K562 (cell line): ENCODE data around the gene CREB5.

Source experiments
- DPF2 ChIP-seq: fragments of 450-650 bp; IDR thresholded peaks from 2 replicates; pipeline ENCODE4 v1.6.1; 2016
- EZH2 ChIP-seq: IDR thresholded peaks from 2 replicates; pipeline ENCODE4 v1.6.1; 2012; ENCODE audit warnings: low read depth, mild to moderate bottlenecking, inconsistent platforms, low read length, borderline replicate concordance
- HNRNPK ChIP-seq: fragments of 200-400 bp; formaldehyde crosslinking; IDR thresholded peaks from one replicate; pipeline ENCODE4 v1.6.1; 2018; ENCODE audit warnings: mild to moderate bottlenecking, low read depth, low read length; ENCODE audit not compliant: poor library complexity, severe bottlenecking
- JUND ChIP-seq, 2 experiments: IDR thresholded peaks; 2 replicates in 1 of 2; 3 replicates in 1 of 2; pipeline ENCODE4 v1.6.1; 2011; ENCODE audit warnings: borderline replicate concordance in 2 of 2, low read depth in 2 of 2, low read length in 2 of 2, improper control_type of control experiment in 1 of 2, missing biosample characterization in 1 of 2, missing genetic modification characterization in 1 of 2, missing genetic modification reagents in 1 of 2
- NR2C2 ChIP-seq, 2 experiments: fragments of 200-800 bp in 1 of 2; sonication (Bioruptor generic) in 1 of 2; sonication (generic) in 1 of 2; formaldehyde crosslinking in 1 of 2; IDR thresholded peaks; 2 replicates each; pipeline versions ENCODE4 v1.6.1 to v1.8.0; 2016 to 2022; ENCODE audit warnings: mild to moderate bottlenecking in 1 of 2, missing compliant biosample characterization in 1 of 2, missing genetic modification characterization in 1 of 2, missing genetic modification reagents in 1 of 2
- PCBP1 ChIP-seq: fragments of 200-400 bp; formaldehyde crosslinking; IDR thresholded peaks from 2 replicates; pipeline ENCODE4 v1.6.1; 2018; ENCODE audit warnings: mild to moderate bottlenecking, low read depth, low read length; ENCODE audit not compliant: poor library complexity, severe bottlenecking
- RFX1 ChIP-seq: fragments of 450-650 bp; IDR thresholded peaks from 2 replicates; pipeline ENCODE4 v1.6.1; 2016; ENCODE audit warnings: mild to moderate bottlenecking, moderate library complexity
- TAF7 ChIP-seq: fragments of 450-650 bp; IDR thresholded peaks from 2 replicates; pipeline ENCODE4 v1.6.1; 2016; ENCODE audit warnings: missing genetic modification characterization, missing compliant biosample characterization
- TEAD4 ChIP-seq, 2 experiments: sonication (generic) in 1 of 2; formaldehyde crosslinking in 1 of 2; IDR thresholded peaks; 2 replicates each; pipeline versions ENCODE4 v1.6.1 to v1.8.0; 2012 to 2022; ENCODE audit warnings: borderline replicate concordance in 1 of 2, inconsistent platforms in 1 of 2, low read length in 1 of 2, mild to moderate bottlenecking in 1 of 2, missing genetic modification reagents in 1 of 2
- ZNF133 ChIP-seq: fragments of 250-450 bp; sonication (Bioruptor Pico); IDR thresholded peaks from 2 replicates; pipeline ENCODE4 v1.4.0; 2020; ENCODE audit warnings: mild to moderate bottlenecking
- ZNF274 ChIP-seq: IDR thresholded peaks from 2 replicates; pipeline ENCODE4 v1.6.1; 2011; ENCODE audit warnings: low read depth, mild to moderate bottlenecking, low read length, moderate library complexity, borderline replicate concordance
- ZNF75A ChIP-seq: fragments of 450-650 bp; formaldehyde crosslinking; IDR thresholded peaks from 2 replicates; pipeline ENCODE4 v1.4.0; 2020; ENCODE audit warnings: mild to moderate bottlenecking
- TF ChIP-seq, protein P1 (sequence below), 3 experiments: IDR thresholded peaks in 2 of 3; conservative IDR thresholded peaks in 1 of 3; 2 replicates each; pipeline ENCODE4 v1.5.1; 2011 to 2012; ENCODE audit warnings: low read length in 3 of 3, mild to moderate bottlenecking in 3 of 3, control low read depth in 2 of 3, improper control_type of control experiment in 1 of 3, inconsistent platforms in 1 of 3, low read depth in 1 of 3, mixed read lengths in 1 of 3, moderate library complexity in 1 of 3; ENCODE audit not compliant: insufficient read depth in 2 of 3
- TF ChIP-seq, protein P2 (sequence below): fragments of 450-650 bp; IDR thresholded peaks from 2 replicates; pipeline ENCODE4 v1.7.1; 2018; ENCODE audit warnings: mild to moderate bottlenecking, low read depth; ENCODE audit not compliant: partially characterized antibody

DNA sequence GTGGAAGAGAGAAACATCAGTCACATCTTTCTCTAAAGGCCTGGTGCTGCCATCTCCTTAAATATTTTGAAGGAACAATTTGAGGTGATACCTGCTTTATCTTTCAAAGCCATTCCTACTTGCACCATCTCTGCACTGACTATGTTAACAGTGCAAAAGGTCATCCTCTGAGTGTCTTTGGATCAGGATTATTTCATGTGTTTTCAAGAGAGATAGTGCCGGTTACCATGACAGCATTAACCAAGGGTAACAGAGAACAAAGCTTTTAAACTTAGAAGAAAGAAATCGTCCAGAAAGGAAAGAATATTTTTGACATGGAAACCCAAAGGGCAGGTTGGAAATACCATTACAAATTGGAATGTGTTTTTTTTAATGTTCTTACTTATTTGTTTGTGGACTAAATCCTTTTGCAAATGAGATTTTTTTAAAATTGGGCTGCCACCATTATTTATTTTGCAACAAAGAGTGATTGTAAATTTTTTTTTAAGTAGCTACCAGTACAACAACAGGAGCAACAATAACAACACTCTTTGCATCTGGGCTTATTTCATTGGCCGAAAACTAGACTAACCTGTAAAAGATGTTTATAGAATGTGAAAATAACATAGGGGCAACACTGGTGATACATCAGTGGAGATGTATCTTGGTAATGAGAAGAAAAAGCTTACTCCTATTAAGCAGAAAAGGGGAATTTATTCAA lies 234.2 kb downstream of the CREB5 start:
- TF ChIP-seq TEAD4 (IDR thresholded peaks at IDR 0.05; ENCODE audit: low read length), result peak; percentile 41; the same call in 1 of the 2 replicates
- no peak for TF ChIP-seq TEAD4 (CRISPR knock-in tag; IDR thresholded peaks at IDR 0.05; ENCODE audit: borderline replicate concordance)
- TF ChIP-seq, protein P1, sequence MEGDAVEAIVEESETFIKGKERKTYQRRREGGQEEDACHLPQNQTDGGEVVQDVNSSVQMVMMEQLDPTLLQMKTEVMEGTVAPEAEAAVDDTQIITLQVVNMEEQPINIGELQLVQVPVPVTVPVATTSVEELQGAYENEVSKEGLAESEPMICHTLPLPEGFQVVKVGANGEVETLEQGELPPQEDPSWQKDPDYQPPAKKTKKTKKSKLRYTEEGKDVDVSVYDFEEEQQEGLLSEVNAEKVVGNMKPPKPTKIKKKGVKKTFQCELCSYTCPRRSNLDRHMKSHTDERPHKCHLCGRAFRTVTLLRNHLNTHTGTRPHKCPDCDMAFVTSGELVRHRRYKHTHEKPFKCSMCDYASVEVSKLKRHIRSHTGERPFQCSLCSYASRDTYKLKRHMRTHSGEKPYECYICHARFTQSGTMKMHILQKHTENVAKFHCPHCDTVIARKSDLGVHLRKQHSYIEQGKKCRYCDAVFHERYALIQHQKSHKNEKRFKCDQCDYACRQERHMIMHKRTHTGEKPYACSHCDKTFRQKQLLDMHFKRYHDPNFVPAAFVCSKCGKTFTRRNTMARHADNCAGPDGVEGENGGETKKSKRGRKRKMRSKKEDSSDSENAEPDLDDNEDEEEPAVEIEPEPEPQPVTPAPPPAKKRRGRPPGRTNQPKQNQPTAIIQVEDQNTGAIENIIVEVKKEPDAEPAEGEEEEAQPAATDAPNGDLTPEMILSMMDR (IDR thresholded peaks at IDR 0.05 in 2 of 3, conservative IDR thresholded peaks at IDR 0.05 in 1 of 3; ENCODE audit: insufficient read depth in 2 of 3, low read depth in 1 of 3, low read length in 3 of 3), result no peak
- no peak for TF ChIP-seq PCBP1
- no peak for TF ChIP-seq TAF7
- no peak for TF ChIP-seq JUND (IDR thresholded peaks at IDR 0.05; ENCODE audit: borderline replicate concordance, low read depth, low read length)
- TF ChIP-seq JUND (tag; IDR thresholded peaks at IDR 0.05; ENCODE audit: borderline replicate concordance, low read depth, low read length), result no peak
- TF ChIP-seq, protein P2, sequence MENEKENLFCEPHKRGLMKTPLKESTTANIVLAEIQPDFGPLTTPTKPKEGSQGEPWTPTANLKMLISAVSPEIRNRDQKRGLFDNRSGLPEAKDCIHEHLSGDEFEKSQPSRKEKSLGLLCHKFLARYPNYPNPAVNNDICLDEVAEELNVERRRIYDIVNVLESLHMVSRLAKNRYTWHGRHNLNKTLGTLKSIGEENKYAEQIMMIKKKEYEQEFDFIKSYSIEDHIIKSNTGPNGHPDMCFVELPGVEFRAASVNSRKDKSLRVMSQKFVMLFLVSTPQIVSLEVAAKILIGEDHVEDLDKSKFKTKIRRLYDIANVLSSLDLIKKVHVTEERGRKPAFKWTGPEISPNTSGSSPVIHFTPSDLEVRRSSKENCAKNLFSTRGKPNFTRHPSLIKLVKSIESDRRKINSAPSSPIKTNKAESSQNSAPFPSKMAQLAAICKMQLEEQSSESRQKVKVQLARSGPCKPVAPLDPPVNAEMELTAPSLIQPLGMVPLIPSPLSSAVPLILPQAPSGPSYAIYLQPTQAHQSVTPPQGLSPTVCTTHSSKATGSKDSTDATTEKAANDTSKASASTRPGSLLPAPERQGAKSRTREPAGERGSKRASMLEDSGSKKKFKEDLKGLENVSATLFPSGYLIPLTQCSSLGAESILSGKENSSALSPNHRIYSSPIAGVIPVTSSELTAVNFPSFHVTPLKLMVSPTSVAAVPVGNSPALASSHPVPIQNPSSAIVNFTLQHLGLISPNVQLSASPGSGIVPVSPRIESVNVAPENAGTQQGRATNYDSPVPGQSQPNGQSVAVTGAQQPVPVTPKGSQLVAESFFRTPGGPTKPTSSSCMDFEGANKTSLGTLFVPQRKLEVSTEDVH, result no peak
- TF ChIP-seq RFX1, result peak; percentile 49
- no peak for TF ChIP-seq ZNF133 (CRISPR knock-in tag)
- no peak for TF ChIP-seq ZNF274
- no peak for TF ChIP-seq HNRNPK
- TF ChIP-seq DPF2, result no peak
- TF ChIP-seq EZH2, result no peak
- TF ChIP-seq NR2C2 (CRISPR knock-in tag; IDR thresholded peaks at IDR 0.05), result no peak
- no peak for TF ChIP-seq NR2C2 (tag; IDR thresholded peaks at IDR 0.05)
- no peak for TF ChIP-seq ZNF75A (CRISPR knock-in tag)
